Gastroesophageal sphincter (tissue), 4 donors: ENCODE measurements around the gene ADAM8. TPM values are rescaled to one million over a fixed set of nuclear protein-coding genes. Genes with fewer than 3 reads are reported as not detected.
A peak's percentile ranks its signal among the peaks of the same experiment; 100 is the strongest.
"Not testable (repeated sequence)": the region's sequence is repeated elsewhere in the genome, so short reads cannot be mapped to it uniquely, and the experiment has no call there.

Source experiments
- ATAC-seq: fragments of 150-250 bp; one replicate; pipeline ENCODE4 v1.9.1; 2016; ENCODE audit warnings: mild to moderate bottlenecking, moderate library complexity
- H3K27ac ChIP-seq, 4 donors: fragments of 200-600 bp; sonication (generic) in 3 of 4; 1 replicate in 3 of 4; 2 replicates in 1 of 4; pipeline ENCODE4 v1.5.1; 2016 to 2019
- H3K27me3 ChIP-seq: fragments of 200-600 bp; sonication (generic); one replicate; pipeline ENCODE4 v1.5.1; 2019
- H3K36me3 ChIP-seq, 2 donors: fragments of 200-600 bp; sonication (generic); one replicate each; pipeline ENCODE4 v1.5.1; 2019; ENCODE audit warnings: control low read depth in 1 of 2
- H3K4me1 ChIP-seq, 3 donors: fragments of 200-600 bp; sonication (generic); 1 replicate in 2 of 3; 2 replicates in 1 of 3; pipeline ENCODE4 v1.5.1; 2016 to 2019; ENCODE audit warnings: control low read depth in 2 of 3
- H3K4me3 ChIP-seq, 2 donors: fragments of 200-600 bp; sonication (generic); one replicate each; pipeline ENCODE4 v1.5.1; 2019; ENCODE audit warnings: mild to moderate bottlenecking in 1 of 2, moderate library complexity in 1 of 2
- H3K9me3 ChIP-seq, 3 donors: fragments of 200-600 bp; sonication (generic); one replicate each; pipeline ENCODE4 v1.5.1; 2017 to 2019; ENCODE audit warnings: control low read depth in 2 of 3
- EP300 ChIP-seq: sonication (generic); formaldehyde crosslinking; IDR thresholded peaks from one replicate; pipeline ENCODE4 v1.6.1; 2017; ENCODE audit warnings: antibody characterized with exemption, mild to moderate bottlenecking
- POLR2A ChIP-seq, 2 donors: fragments of 450-650 bp; IDR thresholded peaks; one replicate each; pipeline ENCODE4 v1.6.1; 2017; ENCODE audit warnings: antibody characterized with exemption in 2 of 2, mild to moderate bottlenecking in 2 of 2, moderate library complexity in 1 of 2
- POLR2AphosphoS5 ChIP-seq: sonication (generic); formaldehyde crosslinking; IDR thresholded peaks from one replicate; pipeline ENCODE4 v1.6.1; 2017; ENCODE audit warnings: antibody characterized with exemption
- WGBS, 2 donors: methylation state at CpG; one replicate each; pipeline ENCODE4 v1.1.5; 2018; ENCODE audit warnings: low coverage in 1 of 2; 5-methylcytosine and 5-hydroxymethylcytosine counted together
- total RNA-seq, 4 donors: library from RNA; depleted of rRNA; stranded (reverse); fragments of >200 nt; gene quantifications; one replicate each; pipeline ENCODE4 v1.1.0, GENCODE V29; 2016
- TF ChIP-seq, protein P1 (sequence below), 4 experiments: fragments of 200-600 bp in 2 of 4; fragments of 450-650 bp in 2 of 4; sonication (generic) in 1 of 4; IDR thresholded peaks; one replicate each; pipeline ENCODE4 v1.5.1; 2017 to 2019; ENCODE audit warnings: antibody characterized with exemption in 4 of 4, mild to moderate bottlenecking in 2 of 4, moderate library complexity in 2 of 4

Gene ADAM8
- total RNA-seq, 4 donors from 2014 or later = 2.0 to 6.6 (median 3.3) TPM

DNA sequence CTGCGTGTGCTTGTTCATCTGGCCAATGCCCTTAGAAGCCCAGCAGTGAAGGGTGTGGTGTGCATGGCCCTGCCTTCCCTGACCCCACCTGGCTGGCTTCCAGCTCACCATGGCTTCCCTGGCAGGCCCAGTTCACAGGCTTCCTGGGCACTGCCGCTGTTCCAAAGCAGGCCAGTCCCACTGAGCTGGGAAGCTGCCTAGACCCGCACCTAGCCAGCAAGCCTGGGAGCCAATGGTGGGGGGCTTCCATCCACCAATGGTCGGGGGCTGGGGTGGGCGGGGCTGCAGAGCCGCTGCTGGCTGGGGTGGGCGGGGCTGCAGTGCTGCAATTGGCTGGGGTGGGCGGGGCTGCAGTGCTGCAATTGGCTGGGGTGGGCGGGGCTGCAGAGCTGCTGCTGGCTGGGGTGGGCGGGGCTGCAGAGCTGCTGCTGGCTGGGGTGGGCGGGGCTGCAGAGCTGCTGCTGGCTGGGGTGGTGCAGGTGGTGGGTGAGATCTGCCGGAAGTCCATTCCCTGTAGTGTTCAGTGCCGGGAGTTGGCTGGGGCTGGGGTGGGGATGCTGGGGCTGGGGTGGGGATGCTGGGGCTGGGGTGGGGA is 47.6 kb upstream of the ADAM8 start:
- peak overlapping the region in 1 of 2 donors; percentile 59 for H3K4me3 ChIP-seq

DNA sequence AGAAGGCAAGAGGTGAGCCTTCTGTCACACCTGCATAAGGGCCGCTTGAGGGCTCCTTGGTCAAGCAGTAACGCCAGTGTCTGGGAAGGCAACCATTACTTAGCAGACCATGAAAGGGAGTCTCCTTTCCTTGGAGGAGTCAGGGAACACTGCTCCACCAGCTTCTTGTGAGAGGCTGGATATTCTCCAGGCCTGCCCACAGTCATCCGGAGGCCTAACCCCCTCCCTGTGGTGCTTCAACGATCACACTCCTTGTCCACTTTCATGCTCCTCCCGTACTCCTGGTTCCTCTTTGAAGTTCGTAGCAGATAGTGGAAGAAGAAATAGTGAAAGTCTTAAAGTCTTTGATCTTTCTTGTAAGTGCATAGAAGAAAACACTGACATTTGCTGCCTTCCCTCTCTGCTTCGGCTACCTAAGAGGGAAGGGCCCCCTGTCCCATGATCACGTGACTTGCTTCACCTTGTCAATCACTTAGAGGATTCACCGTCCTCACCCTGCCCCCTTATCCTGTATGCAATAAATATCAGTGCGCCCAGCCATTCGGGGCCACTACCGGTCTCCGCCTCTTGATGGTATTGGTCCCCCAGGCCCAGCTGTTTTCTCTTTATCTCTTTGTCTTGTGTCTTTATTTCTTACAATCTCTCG is 45.5 kb upstream of the ADAM8 start:
- 64 to 83% methylated on average over 7 to 10 of the region's 14 CpGs for WGBS, 2 donors
- H3K9me3 ChIP-seq, H3K36me3 ChIP-seq, ATAC-seq, H3K27ac ChIP-seq, H3K4me3 ChIP-seq: not testable (repeated sequence)
- H3K27me3 ChIP-seq = peaks cover 64% of the 10 kb centered on the region
- peaks cover 3 to 33% (median 19%) of the 10 kb centered on the region in 3 donors for H3K4me1 ChIP-seq

More for the DNA sequence above, 47.6 kb upstream of the ADAM8 start:
- Histone ChIP-seq H3K36me3 (no peaks in the 10 kb centered on the region), H3K27me3 (peaks cover 75% of the 10 kb centered on the region), H3K4me1 (peaks cover 3 to 26% (median 17%) of the 10 kb centered on the region in 3 donors), H3K9me3 (no peaks in the 10 kb centered on the region), H3K27ac (peak overlapping the region in 1 of 4 donors; percentile 28)
- WGBS, 2 donors = 40% methylated on average over 1 of the region's 13 CpGs; no CpG with 5 or more reads in 1 of the 2 donors
- peak; percentile 80 for ATAC-seq
- TF ChIP-seq POLR2AphosphoS5 = no peak
- TF ChIP-seq EP300 = no peak
- TF ChIP-seq, protein P1, sequence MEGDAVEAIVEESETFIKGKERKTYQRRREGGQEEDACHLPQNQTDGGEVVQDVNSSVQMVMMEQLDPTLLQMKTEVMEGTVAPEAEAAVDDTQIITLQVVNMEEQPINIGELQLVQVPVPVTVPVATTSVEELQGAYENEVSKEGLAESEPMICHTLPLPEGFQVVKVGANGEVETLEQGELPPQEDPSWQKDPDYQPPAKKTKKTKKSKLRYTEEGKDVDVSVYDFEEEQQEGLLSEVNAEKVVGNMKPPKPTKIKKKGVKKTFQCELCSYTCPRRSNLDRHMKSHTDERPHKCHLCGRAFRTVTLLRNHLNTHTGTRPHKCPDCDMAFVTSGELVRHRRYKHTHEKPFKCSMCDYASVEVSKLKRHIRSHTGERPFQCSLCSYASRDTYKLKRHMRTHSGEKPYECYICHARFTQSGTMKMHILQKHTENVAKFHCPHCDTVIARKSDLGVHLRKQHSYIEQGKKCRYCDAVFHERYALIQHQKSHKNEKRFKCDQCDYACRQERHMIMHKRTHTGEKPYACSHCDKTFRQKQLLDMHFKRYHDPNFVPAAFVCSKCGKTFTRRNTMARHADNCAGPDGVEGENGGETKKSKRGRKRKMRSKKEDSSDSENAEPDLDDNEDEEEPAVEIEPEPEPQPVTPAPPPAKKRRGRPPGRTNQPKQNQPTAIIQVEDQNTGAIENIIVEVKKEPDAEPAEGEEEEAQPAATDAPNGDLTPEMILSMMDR (IDR thresholded peaks at IDR 0.05) = no peak
- no peak for TF ChIP-seq POLR2A (IDR thresholded peaks at IDR 0.05)

DNA sequence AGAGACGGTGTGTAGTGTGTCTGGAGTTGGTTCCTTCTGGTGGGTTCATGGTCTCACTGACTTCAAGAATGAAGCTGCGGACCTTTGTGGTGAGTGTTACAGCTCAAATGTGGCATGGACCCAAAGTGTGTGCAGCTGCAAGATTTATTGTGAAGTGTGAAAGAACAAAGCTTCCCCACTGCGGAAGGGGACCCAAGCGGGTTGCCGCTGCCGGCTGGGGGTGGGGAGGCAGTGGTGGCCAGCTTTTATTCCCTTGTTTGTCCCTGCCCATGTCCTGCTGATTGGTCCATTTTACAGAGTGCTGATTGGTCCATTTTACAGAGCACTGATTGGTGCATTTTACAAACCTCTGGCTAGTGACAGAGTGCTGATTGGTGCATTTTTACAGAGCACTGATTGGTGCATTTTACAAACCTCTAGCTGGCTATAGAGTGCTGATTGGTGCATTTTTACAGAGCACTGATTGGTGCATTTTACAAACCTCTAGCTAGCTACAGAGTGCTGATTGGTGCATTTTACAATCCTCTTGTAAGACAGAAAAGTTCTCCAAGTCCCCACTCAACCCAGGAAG is 44.3 kb upstream of the ADAM8 start:
- 88% methylated on average over 4 to 5 of the region's 6 CpGs for WGBS, 2 donors
- Histone ChIP-seq H3K27me3 (peaks cover 51% of the 10 kb centered on the region), H3K4me1 (peaks cover 1 to 29% (median 16%) of the 10 kb centered on the region in 3 donors)
- not testable (repeated sequence) for ATAC-seq, H3K9me3 ChIP-seq, H3K27ac ChIP-seq, H3K36me3 ChIP-seq, H3K4me3 ChIP-seq

DNA sequence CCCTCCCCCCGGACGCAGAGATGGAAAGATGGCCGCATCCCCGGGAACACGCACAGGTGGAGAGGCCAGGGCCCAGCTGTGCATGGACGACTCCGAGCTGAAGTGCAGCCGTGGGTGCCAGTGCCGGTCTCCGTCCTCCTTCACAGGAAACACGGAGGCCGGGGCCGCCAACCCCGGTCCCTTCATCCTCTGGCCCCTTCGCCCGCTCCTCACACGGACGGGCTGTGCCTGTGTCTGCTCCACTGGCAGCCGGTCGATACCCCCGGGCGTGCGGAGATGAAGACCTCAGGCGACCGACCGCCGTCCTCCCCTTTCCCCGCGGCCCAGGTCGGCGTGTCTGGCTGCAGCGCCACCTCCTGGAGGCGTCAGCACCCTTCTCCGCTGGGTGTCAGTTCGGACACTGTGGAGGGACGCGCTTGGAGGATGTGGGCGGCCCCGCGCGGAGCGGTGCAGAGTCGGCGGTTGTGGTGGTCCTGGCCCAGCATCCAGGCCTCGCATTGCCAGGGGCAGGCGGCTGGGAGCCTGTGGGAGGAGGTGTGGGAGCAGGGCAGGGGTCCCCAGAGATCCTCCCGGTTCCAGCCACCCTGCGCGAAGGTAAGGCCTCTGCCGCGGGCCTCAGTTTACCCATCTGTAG is 41.9 kb upstream of the ADAM8 start:
- no peaks in the 10 kb centered on the region for H3K9me3 ChIP-seq
- peaks cover 0 to 12% (median 3%) of the 10 kb centered on the region in 3 donors for H3K4me1 ChIP-seq
- TF ChIP-seq, protein P1 (IDR thresholded peaks at IDR 0.05) = peak in 3 of 4 experiments; percentile 53 to 77 (median 54)
- TF ChIP-seq POLR2A (IDR thresholded peaks at IDR 0.05) = no peak
- no peak overlapping the region for H3K27ac ChIP-seq
- H3K4me3 ChIP-seq = peak overlapping the region in 1 of 2 donors; percentile 40
- peak; percentile 84 for ATAC-seq
- H3K27me3 ChIP-seq = peaks cover 31% of the 10 kb centered on the region
- H3K36me3 ChIP-seq = no peaks in the 10 kb centered on the region
- 20 to 87% methylated on average over 5 to 20 of the region's 51 CpGs for WGBS, 2 donors

DNA sequence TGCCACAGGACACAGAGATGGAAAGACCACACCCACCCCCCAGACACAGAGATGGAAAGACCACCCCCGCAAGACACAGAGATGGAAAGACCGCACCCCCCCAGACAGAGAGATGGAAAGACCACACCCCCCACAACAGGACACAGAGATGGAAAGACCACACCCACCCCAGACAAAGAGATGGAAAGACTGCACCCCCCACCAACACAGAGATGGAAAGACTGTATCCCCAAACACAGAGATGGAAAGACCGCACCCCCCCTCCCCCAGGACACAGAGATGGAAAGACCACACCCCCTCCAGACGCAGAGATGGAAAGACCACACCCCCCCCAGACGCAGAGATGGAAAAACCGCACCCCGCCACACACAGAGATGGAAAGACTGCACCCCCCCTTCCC is 40.1 kb upstream of the ADAM8 start:
- WGBS, 2 donors = 100% methylated on average over 2 of the region's 7 CpGs; no CpG with 5 or more reads in 1 of the 2 donors
- no peak for ATAC-seq
- Histone ChIP-seq H3K27me3 (peaks cover 31% of the 10 kb centered on the region), H3K4me1 (peaks cover 0 to 12% (median 3%) of the 10 kb centered on the region in 3 donors), H3K4me3 (no peak overlapping the region), H3K9me3 (no peaks in the 10 kb centered on the region), H3K27ac (no peak overlapping the region), H3K36me3 (peaks cover 0 to 18% of the 10 kb centered on the region in 2 donors)
- TF ChIP-seq EP300 (no peak), POLR2A (IDR thresholded peaks at IDR 0.05) (no peak), POLR2AphosphoS5 (no peak)
- TF ChIP-seq, protein P1 (IDR thresholded peaks at IDR 0.05) = no peak
